Lower leg skin (tissue), 3 donors: ENCODE data around the gene MAP1LC3A.

ENCODE experiments used
- CTCF ChIP-seq, 3 donors: fragments of 450-650 bp; IDR thresholded peaks; one replicate each; pipeline ENCODE4 v1.5.1; 2016; ENCODE audit warnings: antibody characterized with exemption in 3 of 3, mild to moderate bottlenecking in 3 of 3, moderate library complexity in 2 of 3
- POLR2A ChIP-seq, 2 donors: fragments of 450-650 bp; IDR thresholded peaks; one replicate each; pipeline ENCODE4 v1.6.1; 2016 to 2017; ENCODE audit warnings: antibody characterized with exemption in 2 of 2, mild to moderate bottlenecking in 1 of 2, moderate library complexity in 1 of 2

- TF ChIP-seq CTCF (IDR thresholded peaks at IDR 0.05) (no peak), POLR2A (IDR thresholded peaks at IDR 0.05) (no peak)
Measured at GRCh38 chr20:34585019-34585418, 26.5 kb downstream of the MAP1LC3A start.
